B cell (primary cell): ENCODE measurements around the gene UCN3. TPM values are rescaled to one million over a fixed set of nuclear protein-coding genes. Genes with fewer than 3 reads are reported as not detected.

ENCODE experiments used
- ATAC-seq: fragments of 200-7000 bp; cut with Tn5 transposase; one replicate; pipeline ENCODE4 v1.10.0; 2021; ENCODE audit warnings: low read depth, mild to moderate bottlenecking, moderate number of reproducible peaks, moderate library complexity
- CTCF ChIA-PET: fragments of 350-600 bp; sonication (Branson Sonifier 250); formaldehyde crosslinking; loops from one replicate; lab custom pipeline; 2021; ENCODE audit warnings: antibody characterized with exemption, inconsistent platforms; lab: Charles Lee
- POLR2A ChIA-PET: fragments of 350-600 bp; sonication (Branson Sonifier 250); formaldehyde crosslinking; loops from one replicate; lab custom pipeline; 2021; ENCODE audit warnings: antibody characterized with exemption; lab: Charles Lee
- DNase-seq: peaks from one replicate; pipeline ENCODE4 v3.0.0; 2013
- H2AFZ ChIP-seq: 2 replicates; pipeline ENCODE4 v1.6.1; 2012; ENCODE audit warnings: mild to moderate bottlenecking, low read depth, low read length; ENCODE audit not compliant: insufficient read depth, poor library complexity, severe bottlenecking
- H3K27ac ChIP-seq, 2 donors: 1 replicate in 1 of 2; 2 replicates in 1 of 2; pipeline ENCODE4 v1.5.1; 2012 to 2013; ENCODE audit warnings: low read length in 2 of 2, mild to moderate bottlenecking in 2 of 2, moderate library complexity in 1 of 2
- H3K27me3 ChIP-seq, 4 experiments: fragments of 200-600 bp in 1 of 4; sonication (generic) in 1 of 4; replicated peaks in 1 of 4; 1 replicate in 2 of 4; 2 replicates in 2 of 4; pipeline versions ENCODE4 v1.6.1 to v1.7.0; 2013 to 2016; ENCODE audit warnings: low read length in 3 of 4, mild to moderate bottlenecking in 2 of 4, mixed read lengths in 1 of 4, moderate library complexity in 1 of 4; ENCODE audit not compliant: insufficient read depth in 4 of 4, control insufficient read depth in 3 of 4; ENCODE audit errors: control extremely low read depth in 1 of 4
- H3K36me3 ChIP-seq, 2 experiments: replicated peaks in 1 of 2; 1 replicate in 1 of 2; 2 replicates in 1 of 2; pipeline versions ENCODE4 v1.6.1 to v1.7.1; 2013; ENCODE audit warnings: low read length in 1 of 2; ENCODE audit not compliant: insufficient read depth in 2 of 2, control insufficient read depth in 1 of 2; ENCODE audit errors: control extremely low read depth in 1 of 2, extremely low read depth in 1 of 2
- H3K4me1 ChIP-seq, 2 donors: fragments of 200-600 bp in 1 of 2; sonication (generic) in 1 of 2; 1 replicate in 1 of 2; 2 replicates in 1 of 2; pipeline versions ENCODE4 v1.5.1 to v1.6.1; 2013 to 2017; ENCODE audit warnings: low read length in 2 of 2; ENCODE audit not compliant: control insufficient read depth in 2 of 2, insufficient read depth in 2 of 2
- H3K4me2 ChIP-seq: replicated peaks from 2 replicates; pipeline ENCODE3; 2012; ENCODE audit warnings: mild to moderate bottlenecking, low read depth, low read length; ENCODE audit not compliant: poor library complexity, severe bottlenecking
- H3K4me3 ChIP-seq, 5 experiments: fragments of 200-600 bp in 1 of 5; sonication (generic) in 1 of 5; 1 replicate in 3 of 5; 2 replicates in 2 of 5; pipeline versions ENCODE4 v1.5.1 to v1.7.0; 2011 to 2016; ENCODE audit warnings: low read length in 4 of 5, mild to moderate bottlenecking in 4 of 5, low read depth in 2 of 5, control low read depth in 1 of 5, moderate library complexity in 1 of 5; ENCODE audit not compliant: insufficient read depth in 1 of 5; ENCODE audit errors: control extremely low read depth in 1 of 5, extremely low read depth in 1 of 5
- H3K79me2 ChIP-seq: fragments of 200-600 bp; sonication (generic); one replicate; pipeline ENCODE4 v1.6.0; 2016; ENCODE audit warnings: low read length; ENCODE audit not compliant: control insufficient read depth, insufficient read depth
- H3K9ac ChIP-seq: fragments of 200-600 bp; sonication (generic); 2 replicates; pipeline ENCODE4 v1.6.1; 2017; ENCODE audit warnings: mild to moderate bottlenecking, low read length, moderate library complexity
- H3K9me3 ChIP-seq, 3 donors: one replicate each; pipeline versions ENCODE4 v1.6.1 to v1.7.1; 2013; ENCODE audit warnings: low read length in 2 of 3; ENCODE audit not compliant: control insufficient read depth in 2 of 3, insufficient read depth in 1 of 3; ENCODE audit errors: control extremely low read depth in 1 of 3
- H4K20me1 ChIP-seq: 2 replicates; pipeline ENCODE4 v1.6.0; 2012; ENCODE audit warnings: mild to moderate bottlenecking, low read length; ENCODE audit not compliant: insufficient read depth, control insufficient read depth, poor library complexity, severe bottlenecking
- H3K27ac Mint-ChIP-seq: one replicate; pipeline ENCODE4 v1.8.0; 2021; ENCODE audit warnings: mixed read lengths
- H3K27me3 Mint-ChIP-seq: one replicate; pipeline ENCODE4 v1.8.0; 2021; ENCODE audit warnings: mixed read lengths
- H3K4me1 Mint-ChIP-seq: one replicate; pipeline ENCODE4 v1.8.0; 2021; ENCODE audit warnings: mixed read lengths
- H3K4me3 Mint-ChIP-seq: one replicate; pipeline ENCODE4 v1.8.0; 2021; ENCODE audit warnings: mixed read lengths
- H3K9me3 Mint-ChIP-seq: one replicate; pipeline ENCODE4 v1.8.0; 2022; ENCODE audit warnings: mixed read lengths; ENCODE audit not compliant: insufficient read depth
- CTCF ChIP-seq: fragments of 200-600 bp; IDR thresholded peaks from one replicate; pipeline ENCODE4 v1.8.0; 2022; ENCODE audit warnings: antibody characterized with exemption, mild to moderate bottlenecking
- EZH2 ChIP-seq: IDR thresholded peaks from 2 replicates; pipeline ENCODE4 v1.6.1; 2012; ENCODE audit warnings: borderline replicate concordance, low read depth, mild to moderate bottlenecking, moderate library complexity, low read length; ENCODE audit not compliant: insufficient read depth, poor library complexity, severe bottlenecking
- WGBS: methylation state at CpG from one replicate; pipeline ENCODE4 v1.1.5; 2013; ENCODE audit warnings: missing lambda C conversion rate; ENCODE audit not compliant: insufficient coverage; 5-methylcytosine and 5-hydroxymethylcytosine counted together
- intact Hi-C: fragments of 100-400 bp; cut with micrococcal nuclease; formaldehyde crosslinking; loops from one replicate; pipeline ENCODE4 v1.10.0; 2022
- polyA plus RNA-seq: library from polyadenylated mRNA; depleted of rRNA; stranded (reverse); fragments of >200 nt; gene quantifications from 2 replicates; pipeline ENCODE4 v1.2.3, GENCODE V29; 2012
- total RNA-seq, 2 donors: library from RNA; stranded (reverse); fragments of 120-200 nt in 1 of 2; gene quantifications; 1 replicate in 1 of 2; 2 replicates in 1 of 2; pipeline versions ENCODE4 v1.2.3 to v1.2.4, GENCODE V29; 2013 to 2022

Gene UCN3
- total and polyA plus RNA-seq, 2 donors (not counting 1 experiment from before 2014, with no cell fraction given), result not detected

- DNase-seq (no peak), ATAC-seq (no peak)
- Histone ChIP-seq H3K79me2 (no peaks in the 10 kb centered on the region), H3K9me3 (no peaks in the 10 kb centered on the region), H3K4me3 (no peak overlapping the region), H3K27me3 (peaks cover 0 to 4% (median 0%) of the 10 kb centered on the region in 4 experiments), H4K20me1 (no peaks in the 10 kb centered on the region), H3K27ac (no peak overlapping the region), H3K4me1 (no peaks in the 10 kb centered on the region), H3K4me2 (no peak overlapping the region), H3K36me3 (no peaks in the 10 kb centered on the region), H3K9ac (no peak overlapping the region), H2AFZ (no peak overlapping the region)
- intact Hi-C loops, result no loop called here
- CTCF ChIA-PET, result no interaction called here
- TF ChIP-seq EZH2 (no peak), CTCF (no peak)
- POLR2A ChIA-PET, result no interaction called here
- H3K9me3 Mint-ChIP-seq, result no peaks in the 10 kb centered on the region
- H3K27ac Mint-ChIP-seq, result no peak overlapping the region
- H3K4me1 Mint-ChIP-seq, result no peaks in the 10 kb centered on the region
- no peak overlapping the region for H3K4me3 Mint-ChIP-seq
- WGBS, result 82% methylated on average over 3 of the region's 5 CpGs
- peaks cover 11% of the 10 kb centered on the region for H3K27me3 Mint-ChIP-seq
Observed at GRCh38 chr10:5318148-5318547, 46.6 kb upstream of the UCN3 start.

- H4K20me1 ChIP-seq, result no peaks in the 10 kb centered on the region
- no peaks in the 10 kb centered on the region for H3K4me1 Mint-ChIP-seq
- H3K27me3 ChIP-seq, result peaks cover 0 to 4% (median 0%) of the 10 kb centered on the region in 4 experiments
- no peak overlapping the region for H2AFZ ChIP-seq
- H3K27me3 Mint-ChIP-seq, result peaks cover 7% of the 10 kb centered on the region
- no peak overlapping the region for H3K4me3 Mint-ChIP-seq
- no peaks in the 10 kb centered on the region for H3K36me3 ChIP-seq
- ATAC-seq (no peak), DNase-seq (no peak)
- no peak overlapping the region for H3K4me2 ChIP-seq
- ChIA-PET POLR2A (no interaction called here), CTCF (no interaction called here)
- no CpG with 5 or more reads among the region's 4 CpGs for WGBS
- H3K79me2 ChIP-seq, result no peaks in the 10 kb centered on the region
- TF ChIP-seq EZH2 (no peak), CTCF (no peak)
- H3K4me1 ChIP-seq, result no peaks in the 10 kb centered on the region
- no peak overlapping the region for H3K9ac ChIP-seq
- no peaks in the 10 kb centered on the region for H3K9me3 ChIP-seq
- no peak overlapping the region for H3K27ac ChIP-seq
- intact Hi-C loops, result no loop called here
- no peak overlapping the region for H3K27ac Mint-ChIP-seq
- no peak overlapping the region for H3K4me3 ChIP-seq
- no peaks in the 10 kb centered on the region for H3K9me3 Mint-ChIP-seq
Observed at GRCh38 chr10:5319863-5320262, 44.9 kb upstream of the UCN3 start.
